HCEC 1CT (cell line): ENCODE data around the gene PSMG3.

Source experiments
- DNase-seq: peaks from one replicate; pipeline ENCODE4 v3.0.0-alpha.2; 2017

Gene PSMG3, protein sequence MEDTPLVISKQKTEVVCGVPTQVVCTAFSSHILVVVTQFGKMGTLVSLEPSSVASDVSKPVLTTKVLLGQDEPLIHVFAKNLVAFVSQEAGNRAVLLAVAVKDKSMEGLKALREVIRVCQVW

DNA sequence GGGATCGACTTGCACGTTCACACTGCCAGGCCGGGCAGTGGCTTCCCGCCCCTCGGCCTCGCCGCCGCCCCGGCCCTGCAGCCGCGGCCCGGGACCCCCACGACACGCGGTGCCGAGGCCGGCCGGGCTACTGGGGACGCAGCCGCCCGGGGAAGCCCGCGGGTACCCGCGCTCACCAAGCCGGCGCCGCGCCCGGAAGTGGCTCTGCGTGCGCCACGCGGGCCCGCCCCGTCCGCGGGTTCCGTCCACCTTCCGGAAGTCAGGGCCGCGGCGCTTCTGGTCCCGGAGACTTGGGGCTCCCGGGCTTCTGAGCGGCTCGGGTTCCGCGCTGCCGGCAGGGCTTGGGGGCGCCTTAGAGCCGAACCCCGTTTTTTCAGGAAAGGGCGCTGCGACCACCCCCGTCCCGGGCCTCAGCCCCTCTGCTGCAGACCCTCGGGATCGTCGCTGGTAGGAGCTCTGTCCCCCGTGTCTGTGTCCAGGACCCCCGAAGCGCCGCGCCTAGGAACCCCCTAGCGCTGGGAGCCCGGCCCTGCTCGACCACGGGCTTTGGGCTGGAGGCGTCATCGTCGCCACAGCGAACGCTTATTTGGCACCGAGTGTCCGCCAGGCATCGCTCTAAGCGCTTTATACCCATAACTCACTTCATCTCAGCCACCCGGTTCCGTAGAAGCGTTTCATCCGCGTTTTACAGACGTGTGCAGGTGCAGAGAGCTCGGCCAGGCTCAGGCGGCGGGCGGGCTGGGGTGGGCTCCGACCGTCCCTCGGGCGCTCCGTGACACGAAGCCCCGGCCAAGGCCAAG lies at the start of gene PSMG3:
PSMG3 (minus strand) TSS at position 200 of the 800 bp plus-strand sequence. CDS start 693 bp downstream, outside the sequence.
- peak; percentile 93 for DNase-seq

DNA sequence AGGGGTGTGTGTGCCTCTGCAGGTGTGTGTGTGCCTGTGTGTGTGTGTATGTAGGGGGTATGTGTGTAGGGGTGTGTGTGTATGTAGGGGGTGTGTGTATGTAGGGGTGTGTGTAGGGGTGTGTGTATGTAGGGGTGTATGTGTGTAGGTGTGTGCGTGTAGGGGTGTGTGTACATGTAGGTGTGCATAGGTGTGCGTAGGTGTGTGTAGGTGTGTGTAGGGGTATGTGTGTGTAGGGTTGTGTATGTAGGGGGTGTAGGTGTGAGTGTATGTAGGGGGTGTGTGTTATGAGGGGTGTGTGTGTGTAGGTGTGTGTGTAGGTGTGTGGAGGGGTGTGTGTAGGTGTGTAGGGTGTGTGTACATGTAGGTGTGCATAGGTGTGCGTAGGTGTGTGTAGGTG lies 48.6 kb upstream of the PSMG3 start:
- no peak for DNase-seq

DNA sequence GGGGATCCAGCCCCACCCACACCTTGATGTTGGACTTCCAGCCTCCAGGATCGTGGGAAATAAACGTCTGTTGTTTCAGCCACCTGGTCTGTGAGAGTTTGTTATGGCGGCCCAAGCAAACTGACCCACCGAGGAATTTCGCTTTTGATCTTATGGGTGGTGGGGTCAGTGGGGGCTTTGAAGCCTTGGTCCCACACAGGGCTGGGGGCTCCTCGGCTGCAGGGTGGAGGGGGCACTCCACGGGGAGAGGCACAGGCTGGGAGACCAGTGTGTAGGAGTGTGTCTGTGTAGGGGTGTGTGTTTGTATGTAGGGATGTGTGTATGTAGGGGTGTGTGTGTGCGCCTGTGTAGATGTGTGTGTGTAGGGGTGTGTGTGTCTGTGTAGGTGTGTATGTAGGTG lies 48.1 kb upstream of the PSMG3 start:
- DNase-seq: no peak

DNA sequence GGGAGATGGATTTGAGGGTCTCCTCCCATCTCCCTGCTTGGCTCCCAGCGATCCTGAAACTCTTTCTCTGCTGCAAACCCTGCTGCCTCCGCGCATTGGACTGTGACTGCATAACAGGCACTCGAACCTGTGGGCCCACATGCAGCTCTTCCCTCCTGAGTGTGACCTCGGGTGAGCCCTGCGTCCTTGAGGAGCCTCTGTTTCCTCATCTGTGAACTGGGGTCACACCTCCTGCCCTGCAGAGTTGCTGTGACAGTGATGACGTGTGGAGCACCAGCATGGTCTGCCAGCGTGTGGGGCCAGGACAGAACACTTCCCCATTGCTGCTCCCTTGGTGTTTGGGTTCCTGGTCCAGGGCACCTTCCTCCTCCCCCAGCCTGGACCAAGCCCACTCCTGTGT lies 46.9 kb upstream of the PSMG3 start:
- DNase-seq: no peak

DNA sequence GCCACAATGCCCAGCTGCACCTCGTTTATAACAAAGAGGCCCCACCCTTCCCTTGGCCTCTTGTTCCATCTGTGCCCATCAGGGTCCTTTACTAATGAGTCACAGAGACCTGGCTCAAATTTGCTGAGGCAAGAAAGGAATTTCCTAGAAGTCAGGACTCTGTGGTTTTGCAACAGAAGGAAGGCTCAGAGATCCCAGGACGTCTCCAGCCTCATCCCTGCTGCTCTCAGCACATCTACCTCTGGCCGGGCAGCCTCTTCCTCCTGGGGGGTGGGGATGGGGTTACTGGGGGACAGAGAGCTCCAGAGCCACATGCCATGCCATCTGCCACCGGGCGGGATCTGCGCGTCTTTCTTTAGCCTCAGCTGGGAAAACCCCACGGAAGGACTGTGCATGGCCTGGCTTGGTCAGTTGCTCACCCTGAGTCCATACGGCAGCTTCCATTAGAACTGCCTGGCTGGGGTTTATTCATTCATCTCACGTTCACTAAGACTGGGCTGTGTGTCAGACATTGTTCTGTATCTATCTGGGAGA lies 41.9 kb upstream of the PSMG3 start:
- DNase-seq: peak; percentile 75

DNA sequence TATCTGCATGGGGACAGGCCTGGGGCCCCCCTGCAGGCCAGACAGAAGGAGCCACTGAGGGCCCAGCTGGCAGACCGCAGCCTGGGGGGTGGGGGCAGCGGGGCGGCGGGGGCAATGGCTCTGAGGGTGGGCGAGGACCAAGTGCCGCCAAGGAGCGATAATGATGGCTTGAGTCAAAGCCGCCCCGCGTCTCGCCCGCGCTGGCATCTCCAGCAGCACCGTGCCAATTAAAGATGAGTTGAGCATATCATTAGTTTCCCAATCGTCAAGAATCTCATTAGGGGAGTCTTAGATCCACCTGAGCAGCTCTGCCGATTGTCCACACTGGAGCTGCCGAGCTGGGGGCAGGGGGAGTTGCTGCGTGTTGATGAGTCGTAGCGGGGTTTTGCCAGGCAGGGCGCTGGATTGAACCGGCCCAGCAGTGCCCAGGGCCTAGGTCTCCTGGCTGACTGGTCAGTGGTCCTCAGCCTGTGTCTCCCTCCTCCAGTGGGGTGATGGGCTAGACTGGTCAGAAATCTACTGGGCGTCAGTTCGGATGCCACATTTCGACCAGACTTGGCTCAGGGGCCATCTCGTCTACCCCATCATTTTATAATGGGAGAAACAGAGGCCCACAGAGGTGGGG lies 41.0 kb upstream of the PSMG3 start:
- DNase-seq: no peak

DNA sequence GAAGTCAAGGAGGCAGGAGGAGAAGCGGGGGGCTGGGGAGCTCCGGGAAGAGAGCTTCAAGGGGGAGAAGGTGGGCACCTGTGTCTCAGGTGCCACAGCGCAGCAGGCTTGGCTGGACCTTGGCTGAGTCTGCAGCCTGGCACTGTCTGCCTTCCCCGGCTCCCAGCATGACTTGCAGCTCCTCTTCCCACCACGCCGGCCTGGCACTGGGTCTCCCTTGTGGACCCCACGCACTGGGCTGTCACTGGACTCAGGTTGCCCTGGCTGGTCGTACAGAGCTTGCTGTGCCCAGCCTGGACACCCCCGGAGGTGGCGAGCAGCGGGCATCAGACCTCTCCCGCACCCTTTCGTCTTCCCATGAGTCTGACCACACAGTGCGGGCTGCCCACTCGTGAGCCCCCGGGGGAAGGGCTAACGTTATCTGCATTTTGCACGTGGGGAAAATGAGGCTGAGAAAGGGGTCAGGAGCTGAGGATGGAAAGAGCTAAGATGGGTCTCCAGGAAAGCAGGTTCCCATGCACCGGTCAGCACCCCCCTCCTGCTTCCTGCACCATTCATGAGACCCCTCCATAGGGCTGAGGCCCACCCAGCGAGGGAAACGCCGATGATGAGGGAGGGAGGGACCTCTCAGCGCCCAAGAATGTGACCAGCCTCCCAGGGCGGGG lies 40.3 kb upstream of the PSMG3 start:
- no peak for DNase-seq

DNA sequence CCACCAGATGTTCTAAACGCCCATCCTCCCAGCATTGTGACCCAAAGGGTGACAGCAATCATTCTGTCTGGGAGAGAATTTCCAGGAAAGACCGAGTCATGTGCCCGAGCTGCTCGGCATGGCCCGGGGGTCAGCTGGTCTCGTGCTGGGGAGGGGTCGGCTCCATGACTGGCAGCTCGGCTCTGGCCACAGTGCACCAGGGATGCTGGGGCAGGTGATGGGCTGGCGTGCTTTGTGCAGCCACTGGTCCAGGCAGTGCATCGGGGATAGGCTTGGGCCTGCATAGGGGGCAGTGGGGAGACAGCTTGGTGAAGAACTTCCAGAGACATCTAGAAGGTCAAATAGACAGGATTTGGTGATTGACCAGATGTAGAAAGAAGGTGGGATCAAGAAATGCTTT lies 39.2 kb upstream of the PSMG3 start:
- DNase-seq: no peak

DNA sequence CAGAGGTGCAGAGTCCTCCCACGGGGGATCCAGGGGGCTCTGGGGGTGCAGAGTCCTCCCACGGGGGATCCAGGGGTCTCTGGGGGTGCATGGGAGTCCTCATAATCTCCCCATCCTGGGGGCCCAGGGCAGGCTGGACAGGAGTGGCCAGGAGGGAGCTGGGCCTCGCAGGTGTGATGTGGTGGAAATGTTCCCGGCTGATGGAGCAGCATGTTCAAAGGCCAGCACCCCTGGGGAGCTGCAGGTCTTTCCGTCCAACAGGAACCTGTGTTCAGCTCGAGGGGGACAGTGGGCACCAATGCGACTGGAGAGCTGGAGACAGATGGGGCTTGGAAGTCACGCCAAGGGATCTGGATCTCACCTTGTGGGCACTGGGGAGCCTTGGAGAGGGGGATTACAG lies 38.5 kb upstream of the PSMG3 start:
- no peak for DNase-seq

DNA sequence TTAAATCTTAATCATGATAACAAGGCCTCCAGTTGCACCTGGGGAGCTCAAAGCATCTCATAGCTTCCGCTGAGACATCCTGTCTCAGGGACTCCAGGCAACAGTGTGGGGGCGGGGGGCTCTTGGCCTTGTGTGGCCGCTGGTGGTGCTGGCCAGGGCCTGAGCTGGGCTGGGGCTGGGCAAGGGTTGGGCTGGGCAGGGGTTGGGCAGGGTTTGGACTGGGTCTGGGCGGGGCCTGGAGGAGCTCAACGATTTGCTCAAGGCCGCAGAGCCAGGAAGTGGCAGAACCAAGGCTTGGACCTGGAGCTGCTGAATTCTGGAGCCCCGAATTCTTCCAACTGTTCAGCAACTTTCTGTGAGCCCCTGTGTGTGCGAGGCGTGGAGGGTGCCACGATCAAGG lies 37.9 kb upstream of the PSMG3 start:
- no peak for DNase-seq

DNA sequence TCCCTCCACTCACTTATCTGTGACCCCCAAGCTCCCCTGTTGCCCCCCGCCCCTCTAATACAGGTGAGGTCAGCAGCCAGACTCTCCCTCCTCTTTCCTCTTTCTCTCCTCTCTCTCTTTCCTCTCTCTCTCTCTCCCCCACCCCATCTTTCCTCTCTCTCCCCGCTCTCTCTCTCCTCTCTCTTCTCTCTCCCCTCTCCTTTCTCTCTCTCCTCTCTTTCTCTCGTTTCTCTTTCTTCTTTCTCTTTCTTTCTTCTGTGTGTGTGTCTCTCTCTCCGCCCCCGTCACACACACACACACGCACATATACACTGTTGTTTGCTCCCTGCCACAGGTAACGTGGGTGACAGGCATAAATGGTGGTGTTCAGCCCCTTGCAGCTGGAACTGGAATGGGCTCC lies 37.2 kb upstream of the PSMG3 start:
- DNase-seq: no peak

DNA sequence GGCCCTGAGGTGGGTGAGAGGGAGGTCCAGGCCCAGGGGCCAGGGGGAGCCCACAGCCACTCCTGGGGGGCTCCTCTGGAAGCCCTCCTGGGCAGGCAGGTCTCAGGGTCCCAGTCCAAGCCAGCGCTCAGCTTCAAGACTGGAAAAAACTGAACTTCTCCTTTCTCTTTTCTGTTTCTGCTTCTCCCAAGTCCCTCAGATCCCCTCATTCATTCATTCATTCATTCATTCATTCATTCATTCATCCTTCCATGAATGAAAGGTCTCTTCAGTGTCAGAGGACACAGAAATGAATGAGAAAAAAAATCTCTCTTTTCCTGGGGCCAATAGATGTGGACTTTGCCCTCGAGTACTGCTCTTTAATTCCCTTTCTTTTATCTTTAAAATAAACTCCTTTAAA lies 34.6 kb upstream of the PSMG3 start:
- no peak for DNase-seq

DNA sequence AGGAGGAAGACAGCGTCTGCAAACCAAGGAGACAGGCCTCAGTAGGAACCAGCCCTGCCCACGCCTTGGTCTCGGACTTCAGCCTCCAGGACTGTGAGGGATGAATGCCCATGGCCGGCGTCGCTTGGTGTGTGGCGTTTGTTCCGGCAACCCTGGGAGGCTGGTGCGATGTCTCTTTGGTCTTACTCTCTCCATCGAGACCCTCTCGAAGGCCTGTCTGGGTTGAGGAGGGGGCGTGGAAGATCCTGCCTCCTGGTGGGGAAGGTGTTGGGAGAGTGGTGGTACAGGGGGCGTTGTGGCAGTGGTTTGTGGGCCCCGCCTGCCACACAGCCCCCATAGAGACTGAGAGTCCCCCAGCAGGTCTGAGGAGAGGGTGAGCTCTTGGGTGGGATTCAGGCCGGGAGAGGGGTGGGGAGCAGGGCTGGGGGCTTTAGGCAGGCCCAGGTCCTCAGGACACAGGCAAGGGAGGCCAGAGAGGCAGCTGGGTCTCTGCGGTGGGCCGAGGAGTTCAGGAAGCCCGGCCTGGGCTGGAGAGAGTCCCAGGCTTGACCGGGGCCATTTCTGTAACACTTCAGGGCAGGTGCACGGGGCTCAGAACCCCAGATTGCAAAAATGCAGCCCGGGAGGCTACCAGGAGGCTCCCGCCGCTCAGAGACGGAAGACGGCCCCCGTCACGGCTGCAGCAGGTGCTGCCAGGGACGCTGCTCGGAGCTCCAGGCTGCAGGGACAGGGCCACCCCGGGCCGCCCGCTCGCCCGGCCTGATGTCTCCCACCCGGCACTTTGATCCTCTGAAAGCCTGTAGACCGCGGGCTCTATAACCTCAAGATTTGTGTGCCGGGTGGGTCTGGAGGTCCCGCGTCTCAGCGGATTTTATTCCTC lies 33.8 kb upstream of the PSMG3 start:
- no peak for DNase-seq

DNA sequence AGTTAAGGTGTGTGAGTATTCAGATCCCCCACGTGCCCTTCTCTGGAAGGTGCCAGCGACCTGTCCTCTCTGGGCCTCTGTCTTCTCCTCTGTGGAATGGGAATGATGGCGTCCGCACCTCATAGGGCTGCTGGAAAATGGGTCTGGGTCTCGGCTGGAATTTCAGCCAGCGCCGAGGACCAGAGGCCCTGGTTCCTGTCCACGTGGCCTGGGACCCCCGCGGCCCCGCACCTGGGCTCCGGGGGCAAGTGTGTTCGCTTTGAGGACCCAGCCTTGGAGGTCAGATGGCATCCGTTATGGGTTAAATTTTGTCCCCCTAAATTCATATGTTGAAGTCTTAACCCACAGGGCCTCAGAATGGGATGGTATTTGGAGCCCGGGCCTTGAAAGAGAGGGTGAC lies 32.6 kb upstream of the PSMG3 start:
- no peak for DNase-seq

DNA sequence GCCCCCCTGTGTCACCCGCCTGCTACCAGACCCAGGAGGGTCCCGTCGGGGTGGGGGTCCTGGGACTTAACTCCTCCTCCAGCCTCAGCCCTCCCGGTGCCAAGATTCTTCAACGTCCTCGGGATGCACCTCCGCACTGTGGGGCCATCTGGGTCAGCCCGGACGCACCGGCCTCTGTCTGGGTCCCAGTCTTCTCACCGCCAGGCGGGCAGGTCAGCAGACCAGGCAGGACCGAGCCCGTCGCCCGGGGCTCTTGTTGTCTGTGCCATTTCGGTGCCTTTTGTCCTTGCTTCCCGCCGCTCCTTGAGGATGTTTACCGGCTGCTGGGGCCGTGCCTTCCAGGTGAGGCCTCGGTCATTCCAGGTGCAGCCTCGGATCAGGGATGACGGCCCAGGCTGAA lies 32.1 kb upstream of the PSMG3 start:
- DNase-seq: no peak

DNA sequence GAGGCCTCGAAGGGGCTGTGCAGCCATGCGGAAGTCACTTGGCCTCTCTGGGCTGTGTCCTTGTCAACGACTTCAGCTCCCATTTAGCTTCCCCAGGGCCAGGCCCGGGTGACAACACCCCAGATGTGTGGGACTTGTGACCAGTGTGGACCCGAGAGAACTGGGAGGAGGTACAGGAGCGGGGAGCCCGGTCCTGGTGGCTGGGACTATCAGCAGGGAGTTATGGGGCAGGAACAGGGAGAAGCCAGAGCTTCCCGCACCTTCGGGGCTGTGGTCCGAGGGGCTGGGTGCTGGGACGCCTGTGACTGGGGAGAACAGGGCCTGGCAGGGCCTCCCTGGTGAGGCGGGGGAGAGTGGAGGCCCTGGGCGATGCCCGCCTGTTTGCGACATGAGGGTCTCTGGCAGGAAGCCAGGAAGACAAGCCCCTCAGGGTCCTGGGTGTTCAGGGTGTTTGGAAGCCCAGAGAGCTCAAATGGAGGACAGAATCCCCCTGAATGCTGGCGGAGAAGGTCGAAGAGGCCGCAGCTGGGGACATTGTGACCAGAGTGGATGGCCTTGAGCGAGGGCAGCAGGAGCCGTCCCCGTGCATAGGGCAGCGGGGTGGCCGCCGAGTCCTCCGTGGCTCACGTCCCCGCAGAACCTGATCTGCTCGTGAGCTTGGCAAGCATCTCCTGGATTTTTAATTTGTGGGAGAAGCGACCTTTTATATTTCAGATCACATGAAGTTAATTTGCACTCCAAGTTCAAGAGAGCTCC lies 30.0 kb upstream of the PSMG3 start:
- no peak for DNase-seq

DNA sequence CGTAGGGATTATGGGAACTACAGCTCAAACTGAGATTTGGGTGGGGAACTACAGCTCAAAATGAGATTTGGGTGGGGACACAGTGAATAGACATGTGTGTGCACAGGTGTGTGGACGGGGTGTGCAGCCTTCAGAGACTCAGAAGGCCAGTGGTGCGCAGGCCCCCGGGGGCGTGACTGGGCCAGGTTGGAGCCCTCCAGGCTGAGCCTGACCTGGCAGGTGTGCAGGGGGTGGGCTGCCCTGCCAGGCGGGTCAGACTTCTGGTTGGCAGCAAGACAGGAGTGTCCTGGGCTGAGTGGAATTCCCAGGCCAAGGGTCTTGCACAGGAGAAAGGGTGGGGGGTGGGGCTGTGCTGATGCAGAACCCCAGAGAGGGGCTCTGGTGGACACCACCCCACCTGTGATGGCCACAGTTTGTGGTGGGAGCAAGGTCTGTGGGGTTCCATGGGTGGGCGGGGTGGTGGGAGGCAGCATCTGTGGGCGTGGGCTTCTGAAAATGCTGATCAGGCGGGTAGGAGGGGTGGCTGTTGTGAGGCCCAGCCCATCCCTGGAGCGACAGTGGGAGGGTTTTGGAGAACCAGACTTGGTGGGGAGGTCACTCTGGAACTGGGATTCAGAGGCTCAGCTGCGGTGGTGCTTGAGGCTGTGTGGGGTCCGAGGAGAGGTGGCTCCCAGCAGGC lies 29.3 kb upstream of the PSMG3 start:
- no peak for DNase-seq

DNA sequence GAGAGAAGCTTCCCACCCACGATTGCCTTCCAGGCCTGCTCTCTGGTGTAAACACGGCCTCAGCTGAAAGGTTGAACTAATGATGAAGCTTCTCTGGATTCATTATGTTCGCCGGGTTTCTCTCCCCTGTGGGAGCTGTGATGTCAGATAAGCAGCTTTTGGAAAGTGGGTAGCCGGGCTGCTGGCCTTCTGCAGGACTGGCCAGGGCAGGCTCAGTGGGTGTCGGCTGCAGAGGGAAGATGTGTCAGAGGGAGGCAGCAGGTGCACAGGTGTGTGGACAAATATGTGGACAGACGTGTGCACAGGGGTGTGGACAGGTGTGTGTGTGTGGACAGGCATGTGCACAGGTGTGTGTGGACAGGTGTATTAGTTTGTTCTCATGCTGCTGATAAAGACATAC lies 28.5 kb upstream of the PSMG3 start:
- no peak for DNase-seq

DNA sequence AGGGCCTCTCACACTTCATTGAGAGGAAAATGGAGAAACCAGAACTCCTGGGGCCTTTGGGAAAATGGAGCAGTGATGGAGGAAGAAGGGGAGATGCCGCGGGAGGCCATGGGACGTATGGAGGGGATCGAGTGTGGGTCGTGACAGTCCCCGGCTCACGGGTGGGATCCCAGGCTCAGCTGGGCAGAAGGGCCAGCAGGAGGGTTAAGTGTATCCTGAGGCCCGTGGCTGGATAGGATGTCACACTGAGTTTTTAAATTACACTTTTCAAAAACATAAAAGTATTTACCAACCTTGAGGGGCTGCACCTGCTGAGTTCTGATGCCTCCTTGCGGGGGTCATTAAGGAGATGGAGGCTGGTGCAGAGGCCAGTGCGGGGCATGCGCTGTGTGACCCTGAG lies 28.0 kb upstream of the PSMG3 start:
- no peak for DNase-seq

DNA sequence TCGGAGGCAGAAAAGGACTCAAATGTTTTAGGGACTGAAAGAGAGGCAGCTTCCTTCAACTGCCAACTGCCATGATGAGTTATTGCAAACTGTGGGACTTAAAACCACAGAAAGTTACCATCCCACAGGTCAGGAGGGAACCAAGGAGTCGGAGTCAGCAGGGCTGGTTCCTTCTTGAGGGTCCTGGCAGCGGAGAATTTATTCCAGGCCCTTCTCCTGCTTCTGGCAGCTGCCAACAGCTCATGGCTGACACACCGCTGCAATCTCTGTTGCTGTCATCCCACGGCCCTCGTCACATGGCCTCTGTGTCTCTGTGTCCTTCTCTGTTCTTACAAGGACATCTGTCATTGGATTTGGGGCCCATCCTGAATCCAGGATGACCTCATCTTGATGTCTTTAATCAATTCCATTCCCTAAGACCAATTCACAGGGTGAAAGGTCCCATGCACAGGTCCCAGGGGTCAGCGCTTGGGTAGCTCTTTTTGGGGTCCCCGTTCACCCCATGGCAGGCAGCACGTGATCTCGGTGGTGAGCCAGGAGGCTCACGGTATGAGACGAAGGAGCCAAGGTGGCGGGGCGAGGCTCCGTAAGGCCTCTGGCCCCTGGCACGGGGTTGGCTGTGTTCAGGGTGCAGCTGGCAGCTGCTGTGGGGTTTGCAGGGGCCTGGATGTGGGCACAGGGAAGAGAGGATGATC lies 27.4 kb upstream of the PSMG3 start:
- DNase-seq: no peak
